A673 (cell line): Measurements from ENCODE around the gene CHN1.

Experiments
- CTCF ChIP-seq: fragments of 300-800, 200-600 bp; sonication (generic); conservative IDR thresholded peaks from 2 replicates; pipeline ENCODE4 v1.5.1; 2017; ENCODE audit warnings: low read depth, mild to moderate bottlenecking, antibody characterized with exemption, low read length, moderate library complexity, mixed read lengths
- EZH2 ChIP-seq: fragments of 200-600 bp; sonication (generic); IDR thresholded peaks from 2 replicates; pipeline ENCODE4 v1.6.1; 2017; ENCODE audit warnings: borderline replicate concordance, low read depth, mild to moderate bottlenecking, mixed read lengths, antibody characterized with exemption, low read length; ENCODE audit not compliant: poor library complexity, severe bottlenecking

GRCh38 chr2:174841936-174842335 lies 163.2 kb downstream of the CHN1 start:
- TF ChIP-seq CTCF (no peak), EZH2 (no peak)
